NT2/D1 (cell line): Measurements from ENCODE around the gene GAST.

ENCODE experiments used
- DNase-seq: peaks from one replicate; pipeline ENCODE4 v3.0.0-alpha.2; 2011; ENCODE audit warnings: low read depth, low spot score
- H3K27me3 ChIP-seq: 2 replicates; pipeline ENCODE4 v1.6.0; 2011; ENCODE audit warnings: mild to moderate bottlenecking; ENCODE audit not compliant: insufficient read length, insufficient read depth
- H3K36me3 ChIP-seq: 2 replicates; pipeline ENCODE4 v1.6.1; 2011; ENCODE audit warnings: mild to moderate bottlenecking, low read length, mixed read lengths; ENCODE audit not compliant: insufficient read depth, insufficient read length
- H3K4me1 ChIP-seq: 2 replicates; pipeline ENCODE4 v1.5.1; 2011; ENCODE audit not compliant: insufficient read depth, insufficient read length
- H3K4me3 ChIP-seq: 2 replicates; pipeline ENCODE4 v1.5.1; 2011; ENCODE audit warnings: low read depth; ENCODE audit not compliant: insufficient read length
- H3K9ac ChIP-seq: 2 replicates; pipeline ENCODE4 v1.6.0; 2011; ENCODE audit warnings: low read depth; ENCODE audit not compliant: insufficient read length
- H3K9me3 ChIP-seq: 2 replicates; pipeline ENCODE4 v1.5.1; 2011; ENCODE audit warnings: mild to moderate bottlenecking, low read length; ENCODE audit not compliant: insufficient read depth
- SUZ12 ChIP-seq: IDR thresholded peaks from 2 replicates; pipeline ENCODE4 v1.6.1; 2011; ENCODE audit not compliant: insufficient read length, insufficient read depth; ENCODE audit errors: extremely low read depth
- YY1 ChIP-seq: IDR thresholded peaks from 2 replicates; pipeline ENCODE4 v1.6.1; 2011; ENCODE audit not compliant: insufficient read length, insufficient read depth
- ZNF274 ChIP-seq: IDR thresholded peaks from 2 replicates; pipeline ENCODE4 v1.6.1; 2011; ENCODE audit warnings: mild to moderate bottlenecking, low read depth, low read length

Gene GAST

DNA sequence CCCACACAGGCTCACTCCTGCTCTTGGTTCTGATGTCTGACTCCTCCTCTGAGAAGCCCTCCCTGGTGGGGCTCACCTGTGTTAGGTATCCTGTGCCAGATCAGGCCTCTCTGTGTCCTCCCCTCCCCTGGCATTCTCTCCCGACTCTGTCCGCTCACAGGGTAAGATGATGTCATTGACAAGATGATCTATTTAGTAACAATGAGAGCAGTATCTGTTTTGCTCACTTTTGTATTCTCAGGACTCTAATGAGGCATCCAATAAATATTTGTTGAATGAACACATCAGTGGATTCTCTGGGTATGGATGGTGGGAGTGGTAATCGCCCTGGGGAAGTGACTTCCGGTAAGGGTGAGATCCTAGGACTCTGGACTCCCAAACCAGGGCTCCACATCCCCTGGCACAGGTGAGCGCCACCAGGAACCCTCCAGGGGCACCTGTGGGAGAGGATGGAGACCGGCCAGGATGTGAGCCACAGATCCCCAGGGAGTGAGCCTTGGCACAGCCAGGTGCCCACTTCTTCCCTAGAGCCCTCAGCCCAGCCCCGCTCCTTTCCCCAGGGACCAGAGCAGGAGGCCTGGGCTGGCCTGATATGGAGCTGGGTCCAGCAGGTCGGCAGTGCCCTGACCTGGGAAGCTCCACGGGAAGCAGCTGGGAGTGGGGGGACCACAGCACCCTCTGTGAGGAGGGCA lies 27.7 kb downstream of the GAST start:
- no peaks in the 10 kb centered on the region for H3K36me3 ChIP-seq
- peaks cover 33% of the 10 kb centered on the region for H3K27me3 ChIP-seq
- no peaks in the 10 kb centered on the region for H3K9me3 ChIP-seq
- TF ChIP-seq YY1 (no peak), SUZ12 (no peak), ZNF274 (no peak)
- H3K4me1 ChIP-seq, result peaks cover 6% of the 10 kb centered on the region
- no peak for DNase-seq
- H3K4me3 ChIP-seq, result no peak overlapping the region
- H3K9ac ChIP-seq, result no peak overlapping the region

DNA sequence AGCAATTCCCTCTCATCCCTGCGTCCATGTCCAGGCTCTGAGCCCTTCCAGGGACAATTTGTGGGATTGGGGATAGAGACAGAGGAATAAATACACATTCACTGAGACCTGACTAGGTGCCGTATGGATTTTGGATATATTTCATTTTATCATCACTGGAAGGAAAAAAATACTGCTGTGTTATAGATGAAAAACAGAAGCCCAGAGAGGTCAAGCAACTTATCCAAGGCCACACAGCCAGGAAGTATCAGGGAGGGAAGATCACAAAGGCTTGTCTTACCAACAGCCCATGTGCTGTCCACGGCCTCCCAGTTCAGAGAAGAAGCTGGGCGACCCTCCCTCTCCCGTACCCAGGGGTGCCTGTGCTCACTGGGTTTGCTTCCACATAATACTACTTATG lies 28.4 kb downstream of the GAST start:
- Histone ChIP-seq H3K9me3 (no peaks in the 10 kb centered on the region), H3K36me3 (no peaks in the 10 kb centered on the region), H3K9ac (no peak overlapping the region), H3K4me3 (no peak overlapping the region), H3K4me1 (peaks cover 6% of the 10 kb centered on the region), H3K27me3 (peaks cover 26% of the 10 kb centered on the region)
- no peak for DNase-seq
- no peak for TF ChIP-seq YY1

GRCh38 chr17:41741709-41742108 lies 29.6 kb downstream of the GAST start:
- Histone ChIP-seq H3K27me3 (peaks cover 14% of the 10 kb centered on the region), H3K36me3 (no peaks in the 10 kb centered on the region), H3K4me3 (no peak overlapping the region), H3K9me3 (no peaks in the 10 kb centered on the region), H3K4me1 (peaks cover 6% of the 10 kb centered on the region), H3K9ac (no peak overlapping the region)
- TF ChIP-seq ZNF274 (no peak), SUZ12 (no peak), YY1 (no peak)
- DNase-seq, result no peak

GRCh38 chr17:41748275-41748674 lies 36.1 kb downstream of the GAST start:
- Histone ChIP-seq H3K27me3 (no peaks in the 10 kb centered on the region), H3K9me3 (no peaks in the 10 kb centered on the region), H3K4me1 (no peaks in the 10 kb centered on the region), H3K36me3 (peaks cover 7% of the 10 kb centered on the region), H3K4me3 (no peak overlapping the region), H3K9ac (no peak overlapping the region)
- TF ChIP-seq YY1 (no peak), SUZ12 (no peak), ZNF274 (no peak)
- no peak for DNase-seq

GRCh38 chr17:41750862-41751261 lies 38.7 kb downstream of the GAST start:
- Histone ChIP-seq H3K27me3 (no peaks in the 10 kb centered on the region), H3K4me3 (no peak overlapping the region), H3K9me3 (no peaks in the 10 kb centered on the region), H3K9ac (no peak overlapping the region), H3K36me3 (peaks cover 30% of the 10 kb centered on the region), H3K4me1 (no peaks in the 10 kb centered on the region)
- TF ChIP-seq ZNF274, result no peak
- no peak for TF ChIP-seq SUZ12
- no peak for TF ChIP-seq YY1
- DNase-seq, result no peak

- Histone ChIP-seq H3K9me3 (no peaks in the 10 kb centered on the region), H3K4me3 (no peak overlapping the region), H3K9ac (no peak overlapping the region), H3K4me1 (no peaks in the 10 kb centered on the region), H3K27me3 (no peaks in the 10 kb centered on the region), H3K36me3 (peaks cover 34% of the 10 kb centered on the region)
- TF ChIP-seq SUZ12 (no peak), ZNF274 (no peak), YY1 (no peak)
- DNase-seq, result no peak
Measured at GRCh38 chr17:41751288-41751687, 39.2 kb downstream of the GAST start.

GRCh38 chr17:41754066-41754465 lies 41.9 kb downstream of the GAST start:
- no peak overlapping the region for H3K9ac ChIP-seq
- H3K4me1 ChIP-seq, result no peaks in the 10 kb centered on the region
- TF ChIP-seq YY1, result no peak
- no peak for TF ChIP-seq ZNF274
- TF ChIP-seq SUZ12, result no peak
- no peaks in the 10 kb centered on the region for H3K9me3 ChIP-seq
- H3K36me3 ChIP-seq, result peaks cover 55% of the 10 kb centered on the region
- no peak for DNase-seq
- no peak overlapping the region for H3K4me3 ChIP-seq
- no peaks in the 10 kb centered on the region for H3K27me3 ChIP-seq
